GM21576 (cell line): ENCODE measurements around the gene MYRF.

Experiments
- ATAC-seq: cut with Tn5 transposase; IDR thresholded peaks from one replicate; pipeline ENCODE4 v1.9.1; 2021; ENCODE audit warnings: mild to moderate bottlenecking, moderate library complexity; ENCODE audit not compliant: unreplicated experiment

MYRF gene

DNA sequence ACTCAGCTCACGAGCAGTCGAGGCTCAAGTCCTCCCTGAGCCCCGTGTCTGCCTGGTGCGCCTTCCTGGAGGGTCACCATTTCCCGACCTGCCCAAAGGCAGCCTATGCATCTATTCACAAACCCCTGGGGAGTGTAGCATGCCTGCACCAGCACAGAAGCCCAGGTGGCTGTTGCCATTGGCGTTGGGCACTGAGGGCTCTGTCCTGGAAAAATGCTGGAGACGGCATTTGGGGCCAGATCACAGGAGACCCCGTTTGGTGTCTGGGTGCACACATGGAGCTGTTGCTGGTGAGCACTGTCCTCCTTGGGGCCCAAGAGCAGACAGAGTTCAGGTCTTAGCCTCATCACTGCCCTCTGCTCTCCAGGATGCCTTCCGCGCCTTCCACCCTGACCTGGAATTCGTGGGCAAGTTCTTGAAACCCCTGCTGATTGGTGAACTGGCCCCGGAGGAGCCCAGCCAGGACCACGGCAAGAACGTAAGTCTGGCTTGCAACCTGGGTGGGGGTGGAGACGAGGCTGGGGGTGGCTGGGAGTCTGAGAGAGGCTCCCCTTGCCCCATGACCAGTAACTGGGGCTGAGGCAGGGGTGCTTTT lies 85.1 kb downstream of the MYRF start:
- ATAC-seq, result no peak
